Measurements from ENCODE around the gene LRIG1.

The LRIG1 gene

DNA sequence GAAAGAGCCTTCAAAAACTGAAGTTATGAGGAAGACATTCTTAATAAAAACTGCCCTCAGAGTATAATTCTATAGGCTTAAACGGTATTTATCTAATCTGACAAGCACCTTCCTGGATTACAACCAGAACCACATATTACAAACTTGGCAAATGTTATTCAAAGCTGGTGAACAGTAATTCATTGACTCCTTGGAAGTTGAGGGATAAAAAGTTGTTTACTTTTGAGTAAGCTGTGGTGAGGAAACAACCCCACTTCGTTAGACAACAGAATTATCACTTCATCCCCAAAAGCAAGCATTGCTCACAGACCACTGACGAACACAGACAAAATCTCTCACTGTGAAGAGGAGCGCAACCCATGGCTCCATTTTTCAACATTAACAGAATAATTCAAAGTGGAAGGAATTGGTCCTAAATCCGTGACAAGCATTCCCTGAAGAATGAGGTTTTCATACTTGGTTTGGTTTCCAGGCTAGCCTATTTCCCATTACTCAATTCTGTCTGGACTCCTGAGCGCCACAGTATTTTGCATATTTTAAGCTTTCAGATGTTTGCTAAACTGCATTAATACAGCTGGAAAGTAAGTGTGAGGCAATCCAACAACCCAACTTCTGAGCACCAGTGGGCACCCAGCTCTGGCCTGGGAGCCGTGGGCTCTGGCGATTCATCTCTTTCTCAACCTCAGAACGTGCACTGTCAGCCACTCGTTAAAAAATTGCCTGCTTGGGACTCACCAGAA, 32.7 kb downstream of the LRIG1 start:
- DNase-seq, result peak in 1 of 5 donors; percentile 41

DNA sequence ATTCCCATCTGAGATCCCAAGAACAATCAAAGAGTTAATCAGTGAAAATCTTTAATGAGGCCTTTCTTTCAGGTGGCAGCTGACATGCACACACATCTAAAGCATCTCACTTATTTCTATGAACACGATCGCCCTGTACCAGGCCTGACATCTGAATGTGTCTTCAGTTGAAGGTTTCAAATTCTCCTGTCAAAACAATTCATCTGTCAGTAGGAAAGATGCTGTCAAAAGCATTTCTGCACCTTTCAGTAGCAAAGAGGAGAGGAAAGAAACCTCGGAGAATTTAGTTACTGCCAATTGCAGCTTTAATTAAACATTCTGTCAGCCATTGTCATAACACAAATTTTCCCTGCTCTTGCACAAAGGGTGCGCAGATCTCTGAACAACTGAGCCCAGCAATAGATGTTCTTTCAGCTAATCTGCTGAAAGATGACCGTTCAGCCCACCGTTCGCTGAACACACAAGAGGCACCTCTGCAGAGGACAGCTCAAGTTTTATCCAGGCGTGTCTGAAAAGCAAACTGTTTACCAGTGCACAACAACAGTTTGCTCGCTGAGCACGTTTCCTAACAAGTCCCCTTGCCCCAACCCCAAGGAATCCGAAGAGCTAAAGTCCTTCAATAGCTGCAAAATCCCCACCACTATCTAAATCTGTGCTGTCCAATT, 34.1 kb downstream of the LRIG1 start:
- DNase-seq, result no peak

DNA sequence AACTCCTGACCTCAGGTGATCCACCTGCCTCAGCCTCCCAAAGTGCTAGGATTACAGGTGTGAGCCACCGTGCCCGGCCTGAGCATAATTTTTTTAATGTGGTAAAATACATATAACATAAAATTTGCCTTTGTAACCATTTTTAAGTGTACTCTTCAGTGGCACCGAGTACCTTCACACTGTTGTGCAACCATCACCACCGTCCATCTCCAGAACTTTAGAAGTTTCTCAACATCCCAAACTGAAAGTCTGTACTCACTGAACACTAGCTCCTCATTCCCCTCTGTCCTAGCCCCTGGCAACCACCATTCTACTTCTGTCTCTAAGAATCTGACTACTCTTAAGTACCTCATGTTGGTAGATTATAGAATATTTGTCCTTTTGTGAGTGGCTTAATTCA, 35.2 kb downstream of the LRIG1 start:
- DNase-seq, result no peak

DNA sequence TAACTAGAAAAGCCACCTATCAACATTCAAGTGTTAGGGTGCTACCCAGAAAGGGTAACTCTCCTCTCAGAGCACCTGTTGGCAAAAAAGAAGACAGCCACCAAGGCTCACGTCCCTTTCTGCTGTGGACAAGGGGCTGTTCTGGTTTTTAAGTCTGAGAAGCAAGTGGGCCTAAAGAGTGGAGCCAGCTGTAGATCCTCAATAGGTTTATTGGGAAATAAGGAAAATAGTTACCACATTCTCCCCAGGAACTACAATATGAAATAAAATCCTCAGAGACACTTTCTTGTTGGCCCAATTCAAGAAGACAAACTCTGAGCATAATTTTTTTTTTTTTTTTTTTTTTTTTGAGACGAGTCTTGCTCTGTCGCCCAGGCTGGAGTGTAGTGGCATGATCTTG, 35.8 kb downstream of the LRIG1 start:
- DNase-seq, result no peak

DNA sequence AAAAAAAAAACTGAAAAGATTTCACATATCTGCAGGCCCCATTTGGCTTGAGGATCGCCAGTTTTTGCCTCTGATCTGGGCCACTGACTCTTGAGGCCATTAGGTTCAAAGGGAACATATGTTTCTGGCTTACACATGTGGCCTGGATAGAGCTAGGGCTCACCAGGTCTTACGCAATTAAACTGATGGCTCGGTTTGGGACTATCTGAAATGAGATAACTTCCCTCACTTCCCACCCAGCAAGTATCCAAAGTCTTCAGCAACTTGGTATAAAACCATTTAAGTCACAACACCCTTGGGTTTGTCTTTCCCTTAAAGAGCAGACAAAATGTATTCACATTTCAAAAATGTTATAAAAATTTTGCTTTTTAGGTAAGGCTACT, 36.3 kb downstream of the LRIG1 start:
- no peak for DNase-seq

DNA sequence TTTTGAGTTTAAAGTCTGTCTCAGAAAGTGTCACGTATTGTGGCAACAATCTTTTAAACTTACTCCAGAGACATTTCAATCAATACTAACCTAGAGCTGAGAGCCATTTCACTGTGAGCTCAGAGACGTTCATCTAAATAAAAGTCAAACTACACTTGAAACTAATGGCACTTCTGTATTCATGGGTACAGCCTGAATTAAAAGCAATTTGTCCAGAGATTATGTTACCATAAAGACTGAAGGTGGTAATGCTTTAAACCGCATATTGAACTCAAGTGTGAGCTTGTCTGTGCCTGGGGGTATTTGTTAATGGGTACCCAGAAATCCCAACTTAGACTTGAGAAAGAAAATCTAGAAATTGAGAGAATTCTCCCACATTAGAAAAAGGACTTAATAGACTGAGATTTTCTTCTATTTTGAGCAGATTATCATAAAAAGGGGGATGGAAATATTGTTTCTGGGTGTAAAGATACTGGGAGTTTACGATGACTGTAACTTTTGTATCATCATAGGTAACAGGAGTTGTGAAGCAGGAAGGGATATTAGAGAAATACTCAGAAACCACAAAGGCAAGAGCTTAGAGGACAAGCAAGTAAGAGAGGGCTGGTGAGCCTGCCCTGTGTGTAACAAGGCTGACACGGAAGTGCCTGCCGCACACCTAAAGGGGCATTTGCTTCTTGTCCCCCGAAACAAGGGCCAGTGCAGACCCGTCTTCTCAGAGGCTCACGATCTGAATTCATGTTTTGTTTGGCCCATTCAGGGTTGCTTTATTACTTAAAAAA, 36.9 kb downstream of the LRIG1 start:
- no peak for DNase-seq

DNA sequence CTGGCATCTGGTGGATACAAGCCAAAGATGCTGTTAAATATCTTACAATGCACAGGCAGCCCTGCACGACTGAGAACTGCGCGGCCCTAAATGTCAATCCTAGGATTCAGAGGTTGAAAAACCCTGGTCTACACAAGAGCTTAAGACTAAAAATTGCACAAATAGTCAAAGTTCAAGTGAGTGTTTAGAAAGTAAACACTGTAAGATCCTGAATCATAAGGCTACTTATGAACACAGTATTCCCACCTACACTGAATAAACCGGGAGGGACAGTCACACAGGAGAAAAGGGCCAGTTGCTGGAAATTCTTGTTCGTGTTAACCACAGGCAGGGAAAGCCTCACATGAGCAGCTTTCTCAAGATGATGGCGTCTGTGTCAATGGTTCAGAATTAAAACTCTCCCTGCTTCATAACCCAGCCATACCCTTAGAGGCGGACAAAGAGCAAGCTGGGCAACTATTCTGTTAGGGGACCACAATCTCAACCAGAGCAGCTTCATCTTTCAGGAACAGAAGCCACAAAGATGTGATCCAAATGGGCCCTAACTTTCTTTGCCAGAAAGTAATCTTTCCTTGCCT, 37.7 kb downstream of the LRIG1 start:
- DNase-seq, result no peak

DNA sequence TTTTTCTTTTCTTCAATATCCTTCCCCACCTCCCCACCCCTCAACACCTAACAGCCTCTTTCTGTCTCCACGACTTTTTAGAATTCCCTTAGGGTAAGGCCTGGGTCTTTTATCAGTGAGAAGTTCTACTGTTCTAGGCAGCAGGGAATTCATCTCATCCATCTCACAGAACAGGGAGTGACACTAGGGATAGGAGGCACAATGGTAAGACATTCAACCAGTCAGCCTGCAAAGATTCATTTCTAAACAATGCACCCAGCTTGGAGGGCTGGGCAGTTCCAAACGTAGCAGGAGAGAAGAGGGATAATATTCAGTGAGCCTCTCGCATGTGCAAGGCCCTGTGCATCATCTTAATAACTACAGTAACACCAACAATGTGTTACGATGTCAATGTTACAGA, 43.6 kb downstream of the LRIG1 start:
- DNase-seq, result no peak

DNA sequence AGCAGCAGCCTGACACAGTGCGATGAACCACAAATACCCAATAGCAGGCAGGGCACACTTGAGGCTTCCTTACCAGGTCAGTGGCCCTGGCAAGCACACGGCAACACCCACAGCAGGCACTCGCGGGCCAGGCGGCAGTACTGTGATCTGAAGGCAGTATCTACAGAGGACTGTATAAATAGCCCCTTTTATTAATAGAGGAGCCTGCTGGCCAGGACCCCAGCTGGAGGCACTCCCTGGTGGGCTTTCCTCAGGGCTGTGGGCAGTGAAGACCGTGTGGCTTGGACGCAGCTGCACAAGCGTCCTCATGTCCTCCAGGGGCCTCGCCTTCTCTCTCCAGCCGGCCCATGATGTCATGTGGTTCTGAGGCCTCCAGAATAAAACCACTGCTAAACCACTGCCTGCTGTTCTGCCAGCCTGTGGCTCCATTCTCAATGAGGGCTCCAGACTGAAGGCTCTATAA, 44.1 kb downstream of the LRIG1 start:
- DNase-seq, result no peak

DNA sequence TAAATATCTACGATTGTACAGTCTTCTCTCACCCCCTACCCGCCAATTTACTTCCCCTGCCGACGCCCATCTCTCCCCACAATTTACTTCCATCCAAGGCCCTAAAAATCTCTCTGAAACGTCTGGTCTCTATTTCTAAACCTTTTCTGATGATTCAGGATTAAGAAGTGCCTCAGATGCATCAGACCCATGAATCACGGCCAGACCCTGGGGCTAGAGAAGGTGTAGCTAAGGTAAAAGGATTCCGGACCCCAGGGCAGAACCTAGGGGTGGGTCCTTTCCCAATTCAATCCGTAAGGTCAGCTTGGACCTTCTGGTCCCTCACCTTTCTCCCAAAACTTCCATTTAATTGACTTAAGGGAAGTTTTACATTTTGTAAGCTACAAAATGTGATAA, 46.4 kb downstream of the LRIG1 start:
- no peak for DNase-seq

DNA sequence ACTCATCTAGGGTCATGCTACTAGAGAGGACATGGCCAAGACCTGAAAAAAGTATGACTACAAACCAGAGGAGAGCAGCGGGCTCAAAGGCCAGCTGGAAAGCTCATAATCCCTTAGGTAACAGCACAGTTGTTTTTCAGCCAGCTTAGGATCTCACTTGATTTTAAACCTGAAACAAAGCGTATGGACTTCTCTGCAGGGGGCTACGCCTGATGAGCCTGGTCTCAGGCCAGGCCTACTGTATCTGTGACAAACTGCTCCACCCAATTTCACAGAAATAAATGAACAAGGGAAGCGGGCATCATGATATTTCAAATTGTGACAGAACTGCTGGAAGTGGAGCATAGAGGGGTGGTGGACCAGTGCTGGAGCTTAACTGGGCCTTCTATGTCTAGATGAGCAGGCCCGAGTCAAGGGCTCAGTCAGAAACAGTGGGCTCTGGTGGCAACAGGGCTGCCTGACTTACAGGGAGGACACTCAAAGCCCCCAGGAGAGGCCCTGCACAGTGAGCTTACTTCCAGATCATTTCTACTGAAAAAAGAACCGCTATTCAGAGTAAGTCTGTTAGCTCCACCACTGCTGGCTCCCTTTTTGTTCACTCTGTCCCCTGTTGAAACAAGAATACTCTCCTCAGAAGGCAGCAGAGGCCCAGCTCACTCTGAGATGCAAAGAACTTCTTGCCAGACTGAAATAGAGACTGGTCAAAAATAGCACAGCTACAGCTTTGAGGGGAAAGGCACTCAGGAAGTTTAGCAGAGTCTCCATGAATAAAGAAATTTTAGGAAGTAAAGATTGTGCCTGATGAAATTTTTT, 47.0 kb downstream of the LRIG1 start:
- DNase-seq, result no peak

DNA sequence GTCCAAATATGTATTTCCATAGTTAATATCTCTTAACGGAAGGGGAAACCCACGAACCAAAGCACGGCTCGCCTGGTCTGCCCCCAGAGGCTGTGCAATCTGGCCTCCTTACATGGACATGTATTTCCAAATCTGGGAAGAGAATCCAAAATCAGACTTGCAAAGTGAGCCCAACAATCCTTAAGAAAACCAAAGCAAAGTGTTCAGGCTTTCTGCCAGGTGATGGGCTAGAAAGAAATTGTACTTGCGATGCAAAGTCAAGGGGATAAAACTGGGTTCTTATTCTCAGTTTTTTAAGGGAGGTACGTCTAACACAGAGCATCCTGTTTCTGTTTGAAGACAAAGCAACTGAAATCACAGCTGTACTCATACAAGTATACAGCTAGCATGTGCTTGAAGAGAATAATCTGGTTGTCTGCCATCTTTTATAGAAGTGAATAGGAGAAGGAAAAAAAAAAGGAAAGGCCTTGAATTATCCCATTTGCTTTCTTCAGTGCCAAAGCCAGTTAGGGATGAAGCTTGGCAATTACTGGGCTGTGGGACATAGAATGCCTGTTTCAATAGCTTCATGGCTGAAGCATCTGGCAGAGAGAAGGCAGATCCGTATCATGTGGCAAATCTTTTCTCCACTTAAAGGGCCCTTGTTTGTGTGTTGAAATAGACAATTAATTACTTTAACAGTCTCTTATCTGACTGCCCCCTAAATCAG, 48.4 kb downstream of the LRIG1 start:
- no peak for DNase-seq

DNA sequence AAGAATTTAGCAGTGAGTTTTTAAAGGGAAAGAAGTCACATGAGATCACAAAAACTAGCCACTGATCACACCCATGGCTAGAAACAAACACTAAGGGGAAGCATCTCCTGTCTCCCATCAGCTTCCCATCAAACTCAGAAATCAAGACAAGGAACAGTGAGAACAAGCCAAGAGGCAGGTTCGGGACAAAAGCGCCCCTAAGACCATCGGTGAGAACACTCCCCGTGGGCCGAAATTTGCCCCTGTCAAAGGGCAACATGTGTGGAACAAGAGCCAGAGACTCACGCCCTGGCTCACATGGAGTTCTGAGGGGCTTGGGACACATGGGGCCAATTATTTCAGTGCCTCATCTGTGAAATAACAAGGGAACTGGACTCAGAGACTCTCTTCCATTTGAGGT, 49.1 kb downstream of the LRIG1 start:
- DNase-seq, result no peak

DNA sequence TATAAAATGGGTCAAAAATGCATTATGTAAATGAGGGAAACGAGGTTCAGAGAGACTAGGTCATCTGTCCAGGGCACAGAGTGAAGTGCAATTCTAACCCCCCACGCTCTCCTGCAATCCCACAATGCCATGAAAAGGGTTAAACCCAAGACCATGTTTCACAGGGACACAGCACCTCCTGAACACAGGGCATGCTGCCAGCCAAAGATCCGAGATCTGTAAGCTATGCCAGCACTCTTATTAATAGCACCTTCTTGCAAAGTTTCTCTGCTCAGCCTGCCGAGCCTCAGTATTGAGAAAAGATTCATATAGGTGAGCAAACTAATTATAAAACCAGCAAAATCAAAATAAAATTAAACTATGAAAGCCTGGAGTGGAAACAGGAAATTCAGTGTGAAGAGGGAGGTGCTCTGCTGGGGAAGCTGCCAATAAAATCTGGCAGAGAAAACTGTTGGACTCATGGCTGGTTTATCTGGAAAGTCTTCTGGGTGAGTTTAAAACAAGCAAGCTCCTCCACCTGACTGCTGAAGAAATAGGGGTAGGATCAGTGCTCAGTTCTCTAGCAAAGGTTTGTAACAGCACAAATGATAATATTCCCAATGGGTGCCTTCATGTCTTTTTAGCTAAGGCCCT, 50.3 kb downstream of the LRIG1 start:
- no peak for DNase-seq

DNA sequence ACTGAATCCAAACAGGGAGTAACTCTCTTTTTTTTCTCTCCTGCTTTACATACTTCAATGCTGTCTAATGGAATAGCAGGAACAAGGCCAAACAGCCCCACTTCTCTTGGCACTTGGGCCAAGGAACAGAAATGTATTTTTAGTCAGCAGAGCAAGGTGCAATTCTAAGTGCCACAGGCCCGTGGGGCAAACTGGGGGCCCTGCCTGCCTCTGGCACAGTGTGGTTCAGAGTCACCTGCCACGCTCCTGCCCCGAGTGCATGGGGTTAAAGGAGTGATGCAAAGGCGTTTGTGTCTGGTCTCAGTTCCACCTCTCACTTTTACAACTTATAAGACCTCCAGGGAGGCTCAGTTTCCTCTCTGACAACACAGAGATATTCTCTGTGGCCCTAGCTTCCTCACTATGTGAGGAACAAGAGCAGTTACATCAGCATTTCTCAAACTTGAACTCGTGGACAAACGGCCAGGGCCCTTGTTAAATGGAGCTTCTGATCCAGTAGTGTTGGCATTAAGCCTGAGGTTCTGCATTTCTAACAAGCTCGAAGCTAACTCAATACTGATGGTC, 51.3 kb downstream of the LRIG1 start:
- DNase-seq, result no peak

DNA sequence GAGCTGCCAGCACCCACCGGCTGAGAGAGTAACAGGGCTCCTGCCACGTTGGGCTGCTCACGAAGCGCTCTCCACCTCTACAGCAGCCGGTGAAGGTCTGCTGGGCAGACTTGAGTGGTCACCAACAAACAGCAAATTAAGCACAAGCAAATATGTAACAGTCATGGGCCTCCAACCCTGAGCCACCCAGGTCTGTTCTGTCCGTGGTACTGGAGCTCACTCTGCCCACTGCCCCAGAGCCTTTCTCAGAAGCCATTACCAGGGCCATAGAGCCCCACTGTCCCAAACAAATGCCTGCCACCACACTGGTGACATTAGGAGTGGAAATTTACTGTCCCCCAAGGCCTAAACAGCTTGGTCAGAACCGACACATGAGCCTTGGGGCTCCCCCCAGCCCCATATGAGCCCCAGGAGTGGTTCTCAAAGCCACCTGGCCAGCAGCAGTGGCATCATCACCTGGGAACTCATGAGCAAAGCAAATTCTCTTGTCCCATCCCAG, 56.6 kb downstream of the LRIG1 start:
- no peak for DNase-seq

DNA sequence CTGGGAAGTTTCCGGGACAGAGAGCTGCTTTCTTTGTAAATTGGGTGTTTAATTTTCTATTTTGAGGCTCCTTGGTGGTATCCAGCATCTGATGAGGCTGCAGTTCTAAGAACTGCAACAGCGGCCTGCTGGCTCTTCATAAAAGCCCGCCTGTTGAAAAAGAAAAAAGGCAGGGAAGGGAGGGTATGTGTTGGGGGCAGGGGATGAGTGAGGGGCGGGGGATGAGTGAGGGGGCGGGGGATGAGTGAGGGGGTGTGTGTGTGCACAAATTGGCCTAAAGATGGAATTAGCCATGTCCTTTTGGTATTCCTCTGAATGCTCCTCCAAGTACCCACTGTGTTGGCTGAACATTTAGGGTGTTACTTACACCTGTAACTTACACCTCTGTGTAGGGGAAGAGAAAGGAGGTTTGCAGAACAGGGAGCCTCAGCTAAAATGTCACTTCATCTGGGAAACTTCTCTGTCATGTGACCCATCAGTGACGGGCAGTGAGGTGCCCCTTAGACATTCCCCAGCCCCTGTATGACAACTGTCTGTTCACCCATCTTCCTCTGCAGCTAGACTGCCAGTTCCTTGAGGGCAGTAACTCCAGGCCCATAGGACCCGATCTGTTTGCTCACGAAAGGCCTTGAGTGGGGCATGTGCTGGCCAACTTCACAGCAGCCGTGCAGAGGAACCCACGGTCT, 57.6 kb downstream of the LRIG1 start:
- no peak for DNase-seq

DNA sequence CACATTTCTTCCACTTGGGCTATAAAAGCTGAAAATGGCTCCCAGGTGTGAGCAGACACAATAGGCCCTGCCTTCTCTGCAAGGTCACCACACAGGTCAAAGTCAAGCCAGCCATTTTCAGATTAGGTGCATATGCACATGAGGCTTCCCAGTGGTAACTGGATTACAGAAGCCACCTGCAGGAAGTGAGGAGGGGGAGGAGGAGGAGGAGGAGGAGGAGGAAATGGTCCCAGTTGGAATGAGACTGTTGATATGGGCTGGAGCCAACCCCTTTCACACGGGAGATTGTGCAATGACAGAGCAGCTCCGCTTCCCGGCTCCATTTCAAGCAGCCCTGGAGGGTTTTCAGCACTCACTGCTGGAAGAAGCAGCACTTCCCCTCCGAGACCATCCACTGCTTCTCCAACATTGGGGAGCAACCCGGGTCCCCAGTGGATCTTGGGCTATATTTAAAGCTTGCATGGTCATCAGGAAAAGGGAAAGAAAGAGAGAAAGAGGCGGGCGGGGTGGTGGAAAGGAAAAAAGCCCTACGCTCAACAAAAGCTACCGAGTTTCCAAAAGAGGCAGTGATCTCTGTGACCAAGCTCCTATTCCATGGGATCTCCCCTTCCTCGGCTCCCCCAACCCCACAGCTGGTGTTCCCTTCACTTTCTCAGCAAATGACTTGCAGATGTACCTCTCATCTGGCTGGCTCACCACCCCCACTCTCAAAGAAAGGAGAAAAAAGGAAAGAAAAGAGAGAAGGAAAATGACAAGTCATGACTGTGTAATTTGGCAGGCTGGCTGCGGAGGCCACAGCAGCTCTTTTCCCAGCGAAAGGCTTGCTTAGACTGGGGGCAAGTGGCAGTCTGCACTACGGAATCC, 58.3 kb downstream of the LRIG1 start:
- DNase-seq, result no peak

DNA sequence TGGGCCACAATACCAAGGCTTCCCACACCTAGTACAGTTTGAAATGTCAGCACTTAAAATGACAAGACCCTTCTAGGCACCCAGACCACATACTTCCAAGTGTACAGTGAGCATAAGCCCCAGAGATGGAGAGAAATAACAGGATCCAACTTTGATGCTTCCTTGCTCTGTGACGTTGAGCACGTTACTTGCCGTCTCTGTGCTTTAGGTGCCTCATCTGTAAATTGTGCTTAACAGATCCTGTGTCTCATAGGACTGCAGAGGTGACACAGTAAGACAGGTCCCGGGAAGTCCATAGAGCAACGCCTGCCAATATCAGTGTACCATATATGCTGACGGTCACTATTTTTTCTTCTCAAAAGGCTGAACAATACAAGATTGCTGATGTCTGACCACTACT, 59.1 kb downstream of the LRIG1 start:
- no peak for DNase-seq

All from T-helper 1 cell (primary cell).